Neural cell (in vitro differentiated cells): ENCODE results near the gene ALDH4A1.

Experiments
- POLR2AphosphoS5 ChIP-seq: IDR thresholded peaks from 2 replicates; pipeline ENCODE4 v1.6.1; 2012
- TF ChIP-seq, protein P1 (sequence below): fragments of 450-650 bp; IDR thresholded peaks from 2 replicates; pipeline ENCODE4 v1.5.1; 2014; ENCODE audit warnings: antibody characterized with exemption, mild to moderate bottlenecking, moderate library complexity; ENCODE audit not compliant: poor library complexity, severe bottlenecking

- TF ChIP-seq, protein P1, sequence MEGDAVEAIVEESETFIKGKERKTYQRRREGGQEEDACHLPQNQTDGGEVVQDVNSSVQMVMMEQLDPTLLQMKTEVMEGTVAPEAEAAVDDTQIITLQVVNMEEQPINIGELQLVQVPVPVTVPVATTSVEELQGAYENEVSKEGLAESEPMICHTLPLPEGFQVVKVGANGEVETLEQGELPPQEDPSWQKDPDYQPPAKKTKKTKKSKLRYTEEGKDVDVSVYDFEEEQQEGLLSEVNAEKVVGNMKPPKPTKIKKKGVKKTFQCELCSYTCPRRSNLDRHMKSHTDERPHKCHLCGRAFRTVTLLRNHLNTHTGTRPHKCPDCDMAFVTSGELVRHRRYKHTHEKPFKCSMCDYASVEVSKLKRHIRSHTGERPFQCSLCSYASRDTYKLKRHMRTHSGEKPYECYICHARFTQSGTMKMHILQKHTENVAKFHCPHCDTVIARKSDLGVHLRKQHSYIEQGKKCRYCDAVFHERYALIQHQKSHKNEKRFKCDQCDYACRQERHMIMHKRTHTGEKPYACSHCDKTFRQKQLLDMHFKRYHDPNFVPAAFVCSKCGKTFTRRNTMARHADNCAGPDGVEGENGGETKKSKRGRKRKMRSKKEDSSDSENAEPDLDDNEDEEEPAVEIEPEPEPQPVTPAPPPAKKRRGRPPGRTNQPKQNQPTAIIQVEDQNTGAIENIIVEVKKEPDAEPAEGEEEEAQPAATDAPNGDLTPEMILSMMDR: no peak
- TF ChIP-seq POLR2AphosphoS5: no peak
Measured at GRCh38 chr1:18856435-18856834, 45.9 kb downstream of the ALDH4A1 start.
